ENCODE measurements around the gene ACBD6. TPM values are rescaled to one million over a fixed set of nuclear protein-coding genes. Genes with fewer than 3 reads are reported as not detected.

ACBD6 gene
- total and polyA plus RNA-seq, 5 donors from 2014 or later, result 23.4 to 34.9 (median 25.5) TPM

DNA sequence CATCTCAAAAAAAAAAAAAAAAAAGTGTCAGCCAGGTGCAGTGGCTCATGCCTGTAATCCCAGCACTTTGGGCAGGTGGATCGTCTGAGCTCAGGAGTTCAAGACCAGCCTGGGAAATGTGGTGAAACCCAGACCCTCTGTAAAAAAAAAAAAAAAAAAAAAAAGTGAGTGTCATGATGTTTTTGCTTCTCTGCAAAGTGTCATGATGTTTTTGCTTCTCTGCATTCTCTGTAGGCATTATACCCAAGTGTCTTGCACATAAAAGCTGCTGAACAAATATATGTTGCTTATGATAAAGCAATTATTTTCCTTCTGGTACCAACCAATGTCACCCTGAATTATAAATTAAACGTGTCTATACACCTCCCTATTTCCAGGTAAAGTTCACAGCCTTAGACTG lies 1.7 kb downstream of the ACBD6 start:
- Mint-ChIP-seq H3K4me1 (peaks cover 40 to 70% (median 43%) of the 10 kb centered on the region in 4 donors), H3K27me3 (no peaks in the 10 kb centered on the region), H3K27ac (no peak overlapping the region), H3K4me3 (peak overlapping the region; percentile 88 to 98 (median 96)), H3K36me3 (peaks cover 6% of the 10 kb centered on the region), H3K9me3 (no peaks in the 10 kb centered on the region)
- H3K9me3 ChIP-seq (ENCODE audit: control insufficient read depth in 2 of 2, low read length in 2 of 2), result no peaks in the 10 kb centered on the region
- DNase-seq (no peak), ATAC-seq (ENCODE audit: low read depth in 2 of 2) (no peak)
- H3K36me3 ChIP-seq (ENCODE audit: control insufficient read depth, insufficient read depth, low read length), result peaks cover 3% of the 10 kb centered on the region
- H3K27ac ChIP-seq (ENCODE audit: insufficient read depth, low read length, poor library complexity, severe bottlenecking), result no peak overlapping the region
- peak overlapping the region; percentile 33 for H3K4me3 ChIP-seq (ENCODE audit: low read depth, low read length)
- H3K4me1 ChIP-seq (ENCODE audit: control insufficient read depth, insufficient read depth, low read length, poor library complexity, severe bottlenecking), result peaks cover 22% of the 10 kb centered on the region
- no peaks in the 10 kb centered on the region for H3K27me3 ChIP-seq (ENCODE audit: control insufficient read depth, insufficient read depth, low read length)

GRCh38 chr1:180498594-180498993 lies 3.8 kb downstream of the ACBD6 start:
- H3K4me3 Mint-ChIP-seq, result peak overlapping the region in 1 of 4 donors; percentile 32
- H3K4me1 Mint-ChIP-seq, result peaks cover 45 to 74% (median 48%) of the 10 kb centered on the region in 4 donors
- DNase-seq, result no peak
- no peak overlapping the region for H3K27ac ChIP-seq (ENCODE audit: insufficient read depth, low read length, poor library complexity, severe bottlenecking)
- no peaks in the 10 kb centered on the region for H3K27me3 ChIP-seq (ENCODE audit: control insufficient read depth, insufficient read depth, low read length)
- H3K9me3 Mint-ChIP-seq, result no peaks in the 10 kb centered on the region
- H3K27me3 Mint-ChIP-seq, result no peaks in the 10 kb centered on the region
- H3K4me1 ChIP-seq (ENCODE audit: control insufficient read depth, insufficient read depth, low read length, poor library complexity, severe bottlenecking), result peaks cover 22% of the 10 kb centered on the region
- ATAC-seq (ENCODE audit: low read depth in 2 of 2), result no peak
- peaks cover 9% of the 10 kb centered on the region for H3K36me3 Mint-ChIP-seq
- H3K27ac Mint-ChIP-seq, result no peak overlapping the region
- H3K4me3 ChIP-seq (ENCODE audit: low read depth, low read length), result no peak overlapping the region
- H3K9me3 ChIP-seq (ENCODE audit: control insufficient read depth in 2 of 2, low read length in 2 of 2), result no peaks in the 10 kb centered on the region
- H3K36me3 ChIP-seq (ENCODE audit: control insufficient read depth, insufficient read depth, low read length), result peaks cover 8% of the 10 kb centered on the region

DNA sequence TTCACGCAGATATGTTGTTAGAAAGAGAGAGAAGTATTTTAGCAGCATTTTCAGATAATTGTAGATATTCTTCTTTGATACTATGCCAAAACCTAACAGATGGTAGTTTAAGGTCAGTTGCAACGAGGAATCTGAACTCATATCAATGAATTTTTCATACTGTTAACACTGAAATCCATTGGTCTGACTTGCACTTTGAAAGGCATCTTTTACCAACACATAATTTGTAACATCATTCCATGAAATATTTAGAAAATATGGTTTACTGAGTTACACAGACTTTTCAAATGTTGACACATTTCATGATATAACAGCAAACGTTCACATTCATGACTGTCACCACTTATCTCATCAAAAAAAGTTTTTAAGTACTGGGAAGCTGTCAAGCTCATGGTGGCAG lies 4.6 kb downstream of the ACBD6 start:
- H3K4me1 Mint-ChIP-seq, result peaks cover 37 to 70% (median 47%) of the 10 kb centered on the region in 4 donors

DNA sequence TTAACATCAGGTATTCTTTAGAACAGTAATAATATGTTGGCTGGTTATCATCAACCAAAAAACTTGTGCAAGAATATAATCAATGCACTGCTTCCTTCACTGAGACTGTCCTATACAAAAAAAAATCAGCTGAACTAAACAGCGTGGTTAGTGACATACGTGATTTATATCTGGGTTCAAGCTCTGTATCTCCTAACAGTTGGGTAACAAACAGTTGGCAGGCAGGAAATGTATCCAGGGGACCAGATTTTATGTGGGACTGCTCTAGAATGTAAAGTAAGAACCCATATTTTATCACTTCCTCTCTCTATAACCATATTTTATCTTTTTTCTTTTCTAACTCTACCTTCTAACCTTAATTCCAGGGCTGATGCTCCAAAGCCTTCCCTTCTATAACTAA lies 8.0 kb downstream of the ACBD6 start:
- DNase-seq (peak in 1 of 3 donors; percentile 24), ATAC-seq (ENCODE audit: low read depth in 2 of 2) (no peak)
- Mint-ChIP-seq H3K4me3 (no peak overlapping the region), H3K27me3 (no peaks in the 10 kb centered on the region), H3K36me3 (peaks cover 10% of the 10 kb centered on the region), H3K9me3 (no peaks in the 10 kb centered on the region), H3K27ac (no peak overlapping the region), H3K4me1 (peaks cover 21 to 42% (median 33%) of the 10 kb centered on the region in 4 donors)
- H3K4me3 ChIP-seq (ENCODE audit: low read depth, low read length), result no peak overlapping the region
- no peaks in the 10 kb centered on the region for H3K9me3 ChIP-seq (ENCODE audit: control insufficient read depth in 2 of 2, low read length in 2 of 2)
- no peaks in the 10 kb centered on the region for H3K27me3 ChIP-seq (ENCODE audit: control insufficient read depth, insufficient read depth, low read length)
- H3K27ac ChIP-seq (ENCODE audit: insufficient read depth, low read length, poor library complexity, severe bottlenecking), result no peak overlapping the region
- H3K36me3 ChIP-seq (ENCODE audit: control insufficient read depth, insufficient read depth, low read length), result peaks cover 14% of the 10 kb centered on the region
- H3K4me1 ChIP-seq (ENCODE audit: control insufficient read depth, insufficient read depth, low read length, poor library complexity, severe bottlenecking), result peaks cover 3% of the 10 kb centered on the region

More for the DNA sequence above, 4.6 kb downstream of the ACBD6 start:
- peaks cover 17% of the 10 kb centered on the region for H3K4me1 ChIP-seq (ENCODE audit: control insufficient read depth, insufficient read depth, low read length, poor library complexity, severe bottlenecking)
- H3K9me3 Mint-ChIP-seq, result no peaks in the 10 kb centered on the region
- peaks cover 13% of the 10 kb centered on the region for H3K36me3 Mint-ChIP-seq
- no peak overlapping the region for H3K4me3 Mint-ChIP-seq
- peaks cover 8% of the 10 kb centered on the region for H3K36me3 ChIP-seq (ENCODE audit: control insufficient read depth, insufficient read depth, low read length)
- ATAC-seq (ENCODE audit: low read depth in 2 of 2) (no peak), DNase-seq (no peak)
- no peaks in the 10 kb centered on the region for H3K9me3 ChIP-seq (ENCODE audit: control insufficient read depth in 2 of 2, low read length in 2 of 2)
- no peaks in the 10 kb centered on the region for H3K27me3 ChIP-seq (ENCODE audit: control insufficient read depth, insufficient read depth, low read length)
- no peak overlapping the region for H3K27ac ChIP-seq (ENCODE audit: insufficient read depth, low read length, poor library complexity, severe bottlenecking)
- no peak overlapping the region for H3K4me3 ChIP-seq (ENCODE audit: low read depth, low read length)
- no peak overlapping the region for H3K27ac Mint-ChIP-seq
- no peaks in the 10 kb centered on the region for H3K27me3 Mint-ChIP-seq

DNA sequence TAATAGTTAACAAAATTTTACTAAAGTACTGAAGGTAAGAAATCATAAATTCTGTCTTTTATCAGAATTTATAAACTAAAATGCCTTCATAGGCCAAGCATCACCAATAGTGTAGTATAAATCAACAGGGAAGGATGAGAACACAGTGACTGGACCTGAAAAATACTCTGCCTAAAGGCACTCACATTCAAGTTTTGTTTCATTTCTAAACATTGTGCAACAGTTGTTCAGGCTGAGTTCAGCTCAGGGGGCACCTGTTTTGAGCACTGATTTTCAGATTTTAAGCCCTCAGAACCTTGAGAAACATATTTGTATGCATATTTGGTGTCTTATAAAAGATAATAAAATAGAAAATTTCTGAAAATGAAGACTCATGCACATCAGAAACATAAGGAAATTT lies 12.4 kb downstream of the ACBD6 start:
- DNase-seq, result no peak
- Histone ChIP-seq H3K27ac (ENCODE audit: insufficient read depth, low read length, poor library complexity, severe bottlenecking) (no peak overlapping the region), H3K4me3 (ENCODE audit: low read depth, low read length) (no peak overlapping the region), H3K4me1 (ENCODE audit: control insufficient read depth, insufficient read depth, low read length, poor library complexity, severe bottlenecking) (no peaks in the 10 kb centered on the region), H3K27me3 (ENCODE audit: control insufficient read depth, insufficient read depth, low read length) (no peaks in the 10 kb centered on the region), H3K9me3 (ENCODE audit: control insufficient read depth in 2 of 2, low read length in 2 of 2) (no peaks in the 10 kb centered on the region), H3K36me3 (ENCODE audit: control insufficient read depth, insufficient read depth, low read length) (peaks cover 8% of the 10 kb centered on the region)
- peaks cover 21% of the 10 kb centered on the region for H3K36me3 Mint-ChIP-seq
- no peak overlapping the region for H3K27ac Mint-ChIP-seq
- peaks cover 12 to 28% (median 17%) of the 10 kb centered on the region in 4 donors for H3K4me1 Mint-ChIP-seq
- no peak overlapping the region for H3K4me3 Mint-ChIP-seq
- no peak for ATAC-seq (ENCODE audit: low read depth in 2 of 2)
- H3K27me3 Mint-ChIP-seq, result no peaks in the 10 kb centered on the region
- no peaks in the 10 kb centered on the region for H3K9me3 Mint-ChIP-seq

- Mint-ChIP-seq H3K27ac (no peak overlapping the region), H3K27me3 (no peaks in the 10 kb centered on the region), H3K9me3 (no peaks in the 10 kb centered on the region), H3K4me3 (no peak overlapping the region), H3K36me3 (peaks cover 21% of the 10 kb centered on the region), H3K4me1 (peaks cover 7 to 22% (median 14%) of the 10 kb centered on the region in 4 donors)
- DNase-seq, result no peak
- H3K4me3 ChIP-seq (ENCODE audit: low read depth, low read length), result no peak overlapping the region
- no peak for ATAC-seq (ENCODE audit: low read depth in 2 of 2)
- H3K27ac ChIP-seq (ENCODE audit: insufficient read depth, low read length, poor library complexity, severe bottlenecking), result no peak overlapping the region
- H3K36me3 ChIP-seq (ENCODE audit: control insufficient read depth, insufficient read depth, low read length), result peaks cover 6% of the 10 kb centered on the region
- no peaks in the 10 kb centered on the region for H3K27me3 ChIP-seq (ENCODE audit: control insufficient read depth, insufficient read depth, low read length)
- no peaks in the 10 kb centered on the region for H3K9me3 ChIP-seq (ENCODE audit: control insufficient read depth in 2 of 2, low read length in 2 of 2)
- H3K4me1 ChIP-seq (ENCODE audit: control insufficient read depth, insufficient read depth, low read length, poor library complexity, severe bottlenecking), result no peaks in the 10 kb centered on the region
Measured at GRCh38 chr1:180489313-180489712, 13.1 kb downstream of the ACBD6 start.

- Mint-ChIP-seq H3K4me3 (no peak overlapping the region), H3K9me3 (no peaks in the 10 kb centered on the region), H3K27me3 (no peaks in the 10 kb centered on the region), H3K27ac (no peak overlapping the region), H3K36me3 (peaks cover 19% of the 10 kb centered on the region), H3K4me1 (peaks cover 5 to 18% (median 14%) of the 10 kb centered on the region in 4 donors)
- ATAC-seq (ENCODE audit: low read depth in 2 of 2) (no peak), DNase-seq (no peak)
- no peak overlapping the region for H3K27ac ChIP-seq (ENCODE audit: insufficient read depth, low read length, poor library complexity, severe bottlenecking)
- no peaks in the 10 kb centered on the region for H3K9me3 ChIP-seq (ENCODE audit: control insufficient read depth in 2 of 2, low read length in 2 of 2)
- H3K27me3 ChIP-seq (ENCODE audit: control insufficient read depth, insufficient read depth, low read length), result no peaks in the 10 kb centered on the region
- H3K4me1 ChIP-seq (ENCODE audit: control insufficient read depth, insufficient read depth, low read length, poor library complexity, severe bottlenecking), result no peaks in the 10 kb centered on the region
- no peak overlapping the region for H3K4me3 ChIP-seq (ENCODE audit: low read depth, low read length)
- peaks cover 6% of the 10 kb centered on the region for H3K36me3 ChIP-seq (ENCODE audit: control insufficient read depth, insufficient read depth, low read length)
Measured at GRCh38 chr1:180488661-180489060, 13.7 kb downstream of the ACBD6 start.

DNA sequence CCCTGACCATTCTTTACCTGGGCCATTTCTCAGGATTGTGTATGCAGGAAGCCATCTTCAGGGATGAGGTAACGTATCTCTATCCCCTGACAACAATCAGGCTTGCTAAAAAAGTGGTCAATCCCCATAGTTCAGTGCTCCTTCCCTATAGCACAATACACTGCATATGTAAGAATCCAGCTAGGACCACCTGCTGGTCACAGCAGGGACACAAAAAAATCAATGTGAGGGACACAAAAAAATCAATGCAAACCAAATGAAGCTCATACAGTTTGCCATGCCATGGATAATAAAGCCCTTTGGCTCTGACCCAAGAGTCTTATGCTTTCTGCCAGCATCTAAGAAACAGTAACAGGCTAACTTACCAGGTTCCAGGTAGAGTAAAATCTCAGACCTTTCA lies 16.3 kb downstream of the ACBD6 start:
- no peaks in the 10 kb centered on the region for H3K27me3 Mint-ChIP-seq
- Histone ChIP-seq H3K4me3 (ENCODE audit: low read depth, low read length) (no peak overlapping the region), H3K9me3 (ENCODE audit: control insufficient read depth in 2 of 2, low read length in 2 of 2) (no peaks in the 10 kb centered on the region), H3K27ac (ENCODE audit: insufficient read depth, low read length, poor library complexity, severe bottlenecking) (no peak overlapping the region), H3K4me1 (ENCODE audit: control insufficient read depth, insufficient read depth, low read length, poor library complexity, severe bottlenecking) (peaks cover 4% of the 10 kb centered on the region), H3K27me3 (ENCODE audit: control insufficient read depth, insufficient read depth, low read length) (no peaks in the 10 kb centered on the region), H3K36me3 (ENCODE audit: control insufficient read depth, insufficient read depth, low read length) (peaks cover 6% of the 10 kb centered on the region)
- DNase-seq (no peak), ATAC-seq (ENCODE audit: low read depth in 2 of 2) (no peak)
- no peaks in the 10 kb centered on the region for H3K9me3 Mint-ChIP-seq
- H3K27ac Mint-ChIP-seq, result peak overlapping the region in 1 of 3 donors; percentile 58
- peaks cover 13 to 28% (median 18%) of the 10 kb centered on the region in 4 donors for H3K4me1 Mint-ChIP-seq
- no peak overlapping the region for H3K4me3 Mint-ChIP-seq
- peaks cover 14% of the 10 kb centered on the region for H3K36me3 Mint-ChIP-seq
